Measurements from ENCODE around the gene FAM53A.
"Not testable (repeated sequence)": the region's sequence is repeated elsewhere in the genome, so short reads cannot be mapped to it uniquely, and the experiment has no call there.

FAM53A gene

GRCh38 chr4:1659104-1660043, 24.7 kb downstream of the FAM53A start:
- no peak for DNase-seq (ENCODE audit: low spot score)

- DNase-seq (ENCODE audit: low spot score): no peak
Observed at GRCh38 chr4:1658581-1658980, 25.5 kb downstream of the FAM53A start.

GRCh38 chr4:1658146-1658545, 26.0 kb downstream of the FAM53A start:
- no peak for DNase-seq (ENCODE audit: low spot score)

- DNase-seq (ENCODE audit: low spot score): no peak
Observed at GRCh38 chr4:1656986-1657385, 27.1 kb downstream of the FAM53A start.

- DNase-seq (ENCODE audit: low spot score): no peak
Observed at GRCh38 chr4:1656132-1656531, 28.0 kb downstream of the FAM53A start.

- DNase-seq (ENCODE audit: low spot score): no peak
Observed at GRCh38 chr4:1655676-1656075, 28.4 kb downstream of the FAM53A start.

- no peak for DNase-seq (ENCODE audit: low spot score)
Observed at GRCh38 chr4:1655081-1655480, 29.0 kb downstream of the FAM53A start.

- DNase-seq (ENCODE audit: low spot score): no peak
Observed at GRCh38 chr4:1654216-1654955, 29.7 kb downstream of the FAM53A start.

- no peak for DNase-seq (ENCODE audit: low spot score)
Observed at GRCh38 chr4:1653776-1654175, 30.3 kb downstream of the FAM53A start.

GRCh38 chr4:1652088-1652487, 32.0 kb downstream of the FAM53A start:
- DNase-seq (ENCODE audit: low spot score): no peak

GRCh38 chr4:1651609-1652008, 32.5 kb downstream of the FAM53A start:
- DNase-seq (ENCODE audit: low spot score): no peak

- no peak for DNase-seq (ENCODE audit: low spot score)
Observed at GRCh38 chr4:1648962-1649361, 35.2 kb downstream of the FAM53A start.

- no peak for DNase-seq (ENCODE audit: low spot score)
Observed at GRCh38 chr4:1647432-1647831, 36.7 kb downstream of the FAM53A start.

GRCh38 chr4:1646690-1647089, 37.4 kb downstream of the FAM53A start:
- no peak for DNase-seq (ENCODE audit: low spot score)

- DNase-seq (ENCODE audit: low spot score): peak; percentile 85
Observed at GRCh38 chr4:1644891-1645657, 39.0 kb downstream of the FAM53A start.

GRCh38 chr4:1643971-1644735, 40.0 kb downstream of the FAM53A start:
- DNase-seq (ENCODE audit: low spot score): no peak

GRCh38 chr4:1642196-1642951, 41.7 kb downstream of the FAM53A start:
- DNase-seq (ENCODE audit: low spot score): no peak

GRCh38 chr4:1641671-1642070, 42.4 kb downstream of the FAM53A start:
- no peak for DNase-seq (ENCODE audit: low spot score)

- DNase-seq (ENCODE audit: low spot score): not testable (repeated sequence)
Observed at GRCh38 chr4:1640716-1641503, 43.2 kb downstream of the FAM53A start.

GRCh38 chr4:1640190-1640589, 43.9 kb downstream of the FAM53A start:
- DNase-seq (ENCODE audit: low spot score): no peak
